ENCODE measurements around the gene MARCKSL1.

Gene MARCKSL1

GRCh38 chr1:32352239-32352745, 16.3 kb upstream of the MARCKSL1 start:
- no peak for DNase-seq

GRCh38 chr1:32351399-32352238, 15.6 kb upstream of the MARCKSL1 start:
- DNase-seq = peak; percentile 93

- peak; percentile 75 for DNase-seq
Measured at GRCh38 chr1:32350785-32351398, 14.9 kb upstream of the MARCKSL1 start.

GRCh38 chr1:32349211-32349708, 13.2 kb upstream of the MARCKSL1 start:
- no peak for DNase-seq

- no peak for DNase-seq
Measured at GRCh38 chr1:32346532-32347157, 10.6 kb upstream of the MARCKSL1 start.

GRCh38 chr1:32345289-32345827, 9.3 kb upstream of the MARCKSL1 start:
- DNase-seq = no peak

- no peak for DNase-seq
Measured at GRCh38 chr1:32342704-32343103, 6.7 kb upstream of the MARCKSL1 start.

GRCh38 chr1:32341971-32342370, 5.9 kb upstream of the MARCKSL1 start:
- no peak for DNase-seq

GRCh38 chr1:32341186-32341757, 5.2 kb upstream of the MARCKSL1 start:
- DNase-seq = no peak

GRCh38 chr1:32339363-32339978, 3.4 kb upstream of the MARCKSL1 start:
- no peak for DNase-seq

- DNase-seq = no peak
Measured at GRCh38 chr1:32338637-32339145, 2.7 kb upstream of the MARCKSL1 start.

GRCh38 chr1:32337855-32338636, 2.0 kb upstream of the MARCKSL1 start:
- peak; percentile 36 for DNase-seq

- DNase-seq = no peak
Measured at GRCh38 chr1:32336963-32337675, 1.1 kb upstream of the MARCKSL1 start.

GRCh38 chr1:32336591-32336932, 529 bp upstream of the MARCKSL1 start:
- no peak for DNase-seq

- DNase-seq = no peak
Measured at GRCh38 chr1:32335535-32335789, 571 bp downstream of the MARCKSL1 start.

- DNase-seq = peak; percentile 44
Measured at GRCh38 chr1:32334864-32335534, 1.0 kb downstream of the MARCKSL1 start.

- DNase-seq = peak; percentile 15
Measured at GRCh38 chr1:32334274-32334861, 1.7 kb downstream of the MARCKSL1 start.

- DNase-seq = no peak
Measured at GRCh38 chr1:32333251-32333963, 2.6 kb downstream of the MARCKSL1 start.

Data from NCI-H146 (cell line).